Inflammatory macrophage treated with lipopolysaccharide for 1 hour (primary cell): ENCODE results near the gene CAMK1D.

Source experiments
- DNase-seq, 2 donors: peaks; one replicate each; pipeline ENCODE4 v3.0.0-alpha.2; 2020 to 2022

CAMK1D gene

GRCh38 chr10:12663863-12664262 is 314.5 kb downstream of the CAMK1D start:
- no peak for DNase-seq

GRCh38 chr10:12665501-12665900 is 316.2 kb downstream of the CAMK1D start:
- no peak for DNase-seq

- no peak for DNase-seq
These were observed 317.7 kb downstream of the CAMK1D start for GRCh38 chr10:12667052-12667451.

- DNase-seq = no peak
These were observed 319.3 kb downstream of the CAMK1D start for GRCh38 chr10:12668634-12669033.

GRCh38 chr10:12670004-12670403 is 320.7 kb downstream of the CAMK1D start:
- DNase-seq = no peak

- no peak for DNase-seq
These were observed 325.8 kb downstream of the CAMK1D start for GRCh38 chr10:12675186-12675585.

GRCh38 chr10:12679636-12680035 is 330.3 kb downstream of the CAMK1D start:
- no peak for DNase-seq

GRCh38 chr10:12681252-12681651 is 331.9 kb downstream of the CAMK1D start:
- no peak for DNase-seq

- DNase-seq = no peak
These were observed 335.4 kb downstream of the CAMK1D start for GRCh38 chr10:12684784-12685183.

- DNase-seq = no peak
These were observed 336.1 kb downstream of the CAMK1D start for GRCh38 chr10:12685261-12686058.

GRCh38 chr10:12687996-12688395 is 338.6 kb downstream of the CAMK1D start:
- no peak for DNase-seq

GRCh38 chr10:12689893-12690292 is 340.5 kb downstream of the CAMK1D start:
- no peak for DNase-seq

GRCh38 chr10:12690525-12691126 is 341.3 kb downstream of the CAMK1D start:
- no peak for DNase-seq

GRCh38 chr10:12691596-12691995 is 342.2 kb downstream of the CAMK1D start:
- DNase-seq = no peak

- no peak for DNase-seq
These were observed 348.4 kb downstream of the CAMK1D start for GRCh38 chr10:12697764-12698163.

- DNase-seq = no peak
These were observed 349.9 kb downstream of the CAMK1D start for GRCh38 chr10:12699258-12699700.

- peak; percentile 38 to 47 for DNase-seq
These were observed 350.6 kb downstream of the CAMK1D start for GRCh38 chr10:12699781-12700556.

- DNase-seq = no peak
These were observed 351.2 kb downstream of the CAMK1D start for GRCh38 chr10:12700557-12700874.

- no peak for DNase-seq
These were observed 352.3 kb downstream of the CAMK1D start for GRCh38 chr10:12701696-12702095.

GRCh38 chr10:12702215-12702770 is 352.9 kb downstream of the CAMK1D start:
- no peak for DNase-seq

- no peak for DNase-seq
These were observed 353.8 kb downstream of the CAMK1D start for GRCh38 chr10:12703126-12703525.

GRCh38 chr10:12703813-12704212 is 354.5 kb downstream of the CAMK1D start:
- no peak for DNase-seq

GRCh38 chr10:12704488-12704887 is 355.1 kb downstream of the CAMK1D start:
- peak in 1 of 2 donors; percentile 22 for DNase-seq

GRCh38 chr10:12705943-12706342 is 356.6 kb downstream of the CAMK1D start:
- DNase-seq = no peak
